Fibroblast of skin of abdomen (primary cell): ENCODE results near the gene PRUNE1.
A peak's percentile ranks its signal among the peaks of the same experiment; 100 is the strongest.

Source experiments
- DNase-seq: peaks from one replicate; pipeline ENCODE4 v3.0.0-alpha.2; 2013

Gene PRUNE1

GRCh38 chr1:151054971-151055547 is 46.8 kb downstream of the PRUNE1 start:
- no peak for DNase-seq

GRCh38 chr1:151055581-151055980 is 47.3 kb downstream of the PRUNE1 start:
- no peak for DNase-seq

- no peak for DNase-seq
Measured at GRCh38 chr1:151056149-151056548, 47.9 kb downstream of the PRUNE1 start.

GRCh38 chr1:151058692-151059091 is 50.4 kb downstream of the PRUNE1 start:
- no peak for DNase-seq

GRCh38 chr1:151059109-151060006 is 51.1 kb downstream of the PRUNE1 start, which contains the start of gene CDC42SE1:
Gene CDC42SE1, minus strand, starts transcription at chr1:151059622. Its CDS starts 3,892 bp downstream, at chr1:151055730.
- peak; percentile 85 for DNase-seq

GRCh38 chr1:151060007-151060656 is 51.9 kb downstream of the PRUNE1 start, which contains the start of gene MLLT11:
Gene MLLT11, plus strand, starts transcription at chr1:151060397. Its CDS starts 6,828 bp downstream, at chr1:151067225.
- DNase-seq = peak; percentile 84

- no peak for DNase-seq
Measured at GRCh38 chr1:151060657-151061421, 52.6 kb downstream of the PRUNE1 start.

- no peak for DNase-seq
Measured at GRCh38 chr1:151061704-151062103, 53.5 kb downstream of the PRUNE1 start.

GRCh38 chr1:151062741-151063371 is 54.6 kb downstream of the PRUNE1 start:
- peak; percentile 82 for DNase-seq

GRCh38 chr1:151065089-151065645 is 56.9 kb downstream of the PRUNE1 start:
- DNase-seq = no peak

GRCh38 chr1:151067185-151067584 is 58.9 kb downstream of the PRUNE1 start:
- DNase-seq = no peak

- DNase-seq = no peak
Measured at GRCh38 chr1:151069103-151069486, 60.8 kb downstream of the PRUNE1 start.

- peak; percentile 97 for DNase-seq
Measured at GRCh38 chr1:151070474-151071276, 62.4 kb downstream of the PRUNE1 start, which contains the start of gene GABPB2. Gene GABPB2, plus strand, starts transcription at chr1:151070761. Its CDS starts 17,429 bp downstream, at chr1:151088190.

- no peak for DNase-seq
Measured at GRCh38 chr1:151072224-151072623, 64.0 kb downstream of the PRUNE1 start.
